Calu3 (cell line): ENCODE results near the gene IFNG-AS1. TPM values are rescaled to one million over a fixed set of nuclear protein-coding genes. Genes with fewer than 3 reads are reported as not detected.

Source experiments
- BruUV-seq: library from RNA; stranded (reverse); fragments of 400-500 nt; replicated peaks from 2 replicates; lab custom pipeline; 2021; lab: Mats Ljungman, UMichigan
- CTCF ChIA-PET: fragments of 300-600 bp; sonication (Branson Sonifier 250); formaldehyde crosslinking; loops from one replicate; lab custom pipeline; 2022; ENCODE audit warnings: antibody characterized with exemption; lab: Charles Lee
- DNase-seq: peaks from one replicate; pipeline ENCODE4 v3.0.0; 2022
- H3K27ac Mint-ChIP-seq: one replicate; pipeline ENCODE4 v1.8.0; 2022; ENCODE audit warnings: mixed read lengths; ENCODE audit not compliant: unreplicated experiment
- H3K27me3 Mint-ChIP-seq: one replicate; pipeline ENCODE4 v1.8.0; 2022; ENCODE audit warnings: mixed read lengths; ENCODE audit not compliant: unreplicated experiment
- H3K36me3 Mint-ChIP-seq: one replicate; pipeline ENCODE4 v1.8.0; 2022; ENCODE audit warnings: mild to moderate bottlenecking, moderate library complexity, mixed read lengths; ENCODE audit not compliant: insufficient read depth, unreplicated experiment
- H3K4me1 Mint-ChIP-seq: one replicate; pipeline ENCODE4 v1.8.0; 2022; ENCODE audit warnings: mild to moderate bottlenecking, low read depth, mixed read lengths; ENCODE audit not compliant: unreplicated experiment
- H3K4me3 Mint-ChIP-seq: one replicate; pipeline ENCODE4 v1.8.0; 2022; ENCODE audit warnings: mild to moderate bottlenecking, low read depth, moderate library complexity, mixed read lengths; ENCODE audit not compliant: unreplicated experiment
- H3K9me3 Mint-ChIP-seq: one replicate; pipeline ENCODE4 v1.8.0; 2022; ENCODE audit warnings: low read depth, mixed read lengths; ENCODE audit not compliant: unreplicated experiment
- intact Hi-C: fragments of 100-400 bp; cut with micrococcal nuclease; formaldehyde crosslinking; loops from one replicate; pipeline ENCODE4 v1.10.0; 2022; ENCODE audit not compliant: unreplicated experiment
- total RNA-seq: library from RNA; stranded (reverse); gene quantifications from 2 replicates; pipeline ENCODE4 v1.2.3, GENCODE V29; 2022
- TF ChIP-seq, protein P1 (sequence below): fragments of 200-600 bp; IDR thresholded peaks from one replicate; pipeline ENCODE4 v1.8.0; 2022; ENCODE audit warnings: antibody characterized with exemption; ENCODE audit not compliant: unreplicated experiment

IFNG-AS1 gene
- total RNA-seq, 1 experiment from 2014 or later: not detected

DNA sequence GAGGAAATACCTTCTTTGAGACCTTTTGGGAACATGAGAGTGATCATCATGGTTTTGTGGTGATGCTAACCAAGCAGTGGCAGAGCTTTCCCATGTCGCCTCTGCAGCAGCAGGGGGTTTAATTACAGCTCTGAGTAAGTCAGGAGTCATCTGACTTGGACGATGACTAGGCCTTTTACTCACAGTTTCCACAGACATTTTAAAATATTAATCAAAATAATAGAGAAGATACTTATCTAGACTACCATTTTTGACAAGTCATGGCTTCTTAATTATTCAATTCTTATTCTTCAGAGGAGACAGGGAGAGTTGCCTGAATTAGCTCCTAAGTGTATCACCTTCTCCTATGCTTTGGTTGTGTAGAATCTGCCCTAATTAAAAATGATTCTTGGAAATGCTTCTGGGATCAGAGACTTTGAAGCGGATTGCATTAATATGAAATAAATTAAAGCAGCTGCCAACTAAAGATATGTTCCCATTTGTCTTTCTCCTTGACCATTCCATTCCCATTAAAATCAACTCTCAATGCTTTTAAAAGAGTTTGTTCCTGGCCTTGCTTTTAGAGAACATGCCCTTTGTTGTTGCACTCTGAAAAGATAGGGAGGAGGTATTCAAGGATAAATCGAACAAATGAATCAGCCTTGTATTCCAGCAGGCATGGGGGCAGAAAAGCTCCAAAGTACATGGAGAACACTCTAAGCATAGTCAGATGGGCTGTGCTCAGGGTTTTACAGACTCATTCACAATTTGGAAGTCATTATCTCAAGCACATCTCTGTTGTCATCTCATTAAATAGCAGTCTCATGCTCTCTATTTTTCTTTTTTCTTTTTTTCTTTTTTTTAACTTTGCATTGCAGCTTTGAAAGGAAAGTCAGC, 7.7 kb upstream of the IFNG-AS1 start:
- H3K9me3 Mint-ChIP-seq: peaks cover 8% of the 10 kb centered on the region
- CTCF ChIA-PET: no interaction called here
- peaks cover 14% of the 10 kb centered on the region for H3K27me3 Mint-ChIP-seq
- H3K4me3 Mint-ChIP-seq: no peak overlapping the region
- H3K4me1 Mint-ChIP-seq: no peaks in the 10 kb centered on the region
- BruUV-seq: no TSS peak
- H3K36me3 Mint-ChIP-seq: no peaks in the 10 kb centered on the region
- no peak for DNase-seq
- no peak overlapping the region for H3K27ac Mint-ChIP-seq
- intact Hi-C loops: no loop called here
- TF ChIP-seq, protein P1, sequence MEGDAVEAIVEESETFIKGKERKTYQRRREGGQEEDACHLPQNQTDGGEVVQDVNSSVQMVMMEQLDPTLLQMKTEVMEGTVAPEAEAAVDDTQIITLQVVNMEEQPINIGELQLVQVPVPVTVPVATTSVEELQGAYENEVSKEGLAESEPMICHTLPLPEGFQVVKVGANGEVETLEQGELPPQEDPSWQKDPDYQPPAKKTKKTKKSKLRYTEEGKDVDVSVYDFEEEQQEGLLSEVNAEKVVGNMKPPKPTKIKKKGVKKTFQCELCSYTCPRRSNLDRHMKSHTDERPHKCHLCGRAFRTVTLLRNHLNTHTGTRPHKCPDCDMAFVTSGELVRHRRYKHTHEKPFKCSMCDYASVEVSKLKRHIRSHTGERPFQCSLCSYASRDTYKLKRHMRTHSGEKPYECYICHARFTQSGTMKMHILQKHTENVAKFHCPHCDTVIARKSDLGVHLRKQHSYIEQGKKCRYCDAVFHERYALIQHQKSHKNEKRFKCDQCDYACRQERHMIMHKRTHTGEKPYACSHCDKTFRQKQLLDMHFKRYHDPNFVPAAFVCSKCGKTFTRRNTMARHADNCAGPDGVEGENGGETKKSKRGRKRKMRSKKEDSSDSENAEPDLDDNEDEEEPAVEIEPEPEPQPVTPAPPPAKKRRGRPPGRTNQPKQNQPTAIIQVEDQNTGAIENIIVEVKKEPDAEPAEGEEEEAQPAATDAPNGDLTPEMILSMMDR: no peak

DNA sequence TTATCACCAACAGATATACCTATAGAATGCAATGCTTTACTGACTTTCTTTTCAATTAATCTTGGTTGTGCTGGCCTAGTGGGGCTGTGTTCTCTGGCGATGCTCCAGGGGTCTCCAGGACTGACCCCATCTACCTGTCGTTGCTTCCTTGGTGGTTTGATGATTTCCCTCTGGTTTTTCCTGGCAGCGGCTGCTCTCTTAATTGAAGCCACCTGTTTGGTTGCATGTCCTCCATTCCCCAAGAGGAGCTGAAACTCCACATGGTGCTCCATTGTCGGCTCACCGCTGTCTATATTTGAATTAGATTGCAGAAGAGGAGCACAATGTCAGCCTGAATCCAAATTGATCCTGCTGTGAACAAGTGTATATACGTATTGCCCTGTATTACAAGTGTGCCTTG, 7.1 kb upstream of the IFNG-AS1 start:
- Mint-ChIP-seq H3K4me3 (no peak overlapping the region), H3K9me3 (peaks cover 8% of the 10 kb centered on the region), H3K27ac (no peak overlapping the region), H3K4me1 (no peaks in the 10 kb centered on the region), H3K36me3 (no peaks in the 10 kb centered on the region), H3K27me3 (peaks cover 17% of the 10 kb centered on the region)
- intact Hi-C loops: no loop called here
- CTCF ChIA-PET: interaction anchor here (0.7 kb wide), 1 partner anchor 846 kb away, joined by 3 read pairs; no protein-coding TSS in a partner anchor
- no TSS peak for BruUV-seq
- DNase-seq: no peak
- TF ChIP-seq, protein P1: no peak

DNA sequence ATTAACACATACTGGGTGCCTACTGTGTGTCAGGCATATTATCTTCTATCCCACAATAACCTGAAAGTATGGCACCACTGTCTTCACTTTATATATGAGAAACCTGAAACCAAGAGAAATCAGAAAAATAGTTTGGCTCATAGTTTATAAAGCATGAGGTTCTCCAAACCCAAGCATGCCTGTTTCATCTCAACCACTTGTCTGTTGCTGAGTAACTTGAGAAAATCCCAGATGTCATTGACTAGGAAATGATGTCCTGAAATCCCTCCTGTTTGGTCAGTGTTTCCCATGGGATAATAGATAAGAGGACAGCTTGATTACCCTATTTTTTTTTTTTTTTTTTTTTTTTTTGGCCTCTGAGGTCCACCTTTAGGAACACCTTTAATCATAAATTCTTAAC, 2.6 kb upstream of the IFNG-AS1 start:
- no peaks in the 10 kb centered on the region for H3K4me1 Mint-ChIP-seq
- DNase-seq: no peak
- no peak overlapping the region for H3K4me3 Mint-ChIP-seq
- H3K9me3 Mint-ChIP-seq: peaks cover 3% of the 10 kb centered on the region
- no TSS peak for BruUV-seq
- CTCF ChIA-PET: no interaction called here
- intact Hi-C loops: no loop called here
- no peaks in the 10 kb centered on the region for H3K36me3 Mint-ChIP-seq
- peaks cover 42% of the 10 kb centered on the region for H3K27me3 Mint-ChIP-seq
- no peak overlapping the region for H3K27ac Mint-ChIP-seq
- TF ChIP-seq, protein P1: no peak

DNA sequence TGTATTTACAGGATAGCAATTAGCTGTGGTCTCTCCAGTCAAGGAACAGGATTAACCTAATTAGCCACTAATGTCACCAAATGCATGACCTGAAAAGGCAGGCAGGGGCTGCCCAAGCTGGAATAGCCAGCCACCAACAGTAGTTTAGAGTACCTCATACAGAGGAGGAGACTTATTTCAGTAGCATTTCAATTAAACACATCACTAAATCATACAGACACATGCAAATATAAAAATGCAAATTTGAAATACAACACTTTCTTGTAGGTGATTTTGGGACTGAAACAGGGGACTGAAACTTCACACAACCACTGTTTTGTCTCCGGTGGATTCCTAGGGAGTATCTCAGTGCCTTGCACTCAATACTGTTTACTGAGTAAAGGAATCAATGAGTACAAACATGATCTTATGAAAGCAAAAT, 636 bp upstream of the IFNG-AS1 start:
- H3K27ac Mint-ChIP-seq: no peak overlapping the region

More for the DNA sequence above, 636 bp upstream of the IFNG-AS1 start:
- peaks cover 57% of the 10 kb centered on the region for H3K27me3 Mint-ChIP-seq
- peaks cover 3% of the 10 kb centered on the region for H3K9me3 Mint-ChIP-seq
- intact Hi-C loops: no loop called here
- TF ChIP-seq, protein P1: no peak
- no peak overlapping the region for H3K4me3 Mint-ChIP-seq
- no peak for DNase-seq
- no peaks in the 10 kb centered on the region for H3K4me1 Mint-ChIP-seq
- CTCF ChIA-PET: interaction anchor here (0.9 kb wide), 1 partner anchor 23 kb away, joined by 3 read pairs; no protein-coding TSS in a partner anchor
- no TSS peak for BruUV-seq
- no peaks in the 10 kb centered on the region for H3K36me3 Mint-ChIP-seq
